ENCODE data around the gene ZNF362.

The ZNF362 gene

DNA sequence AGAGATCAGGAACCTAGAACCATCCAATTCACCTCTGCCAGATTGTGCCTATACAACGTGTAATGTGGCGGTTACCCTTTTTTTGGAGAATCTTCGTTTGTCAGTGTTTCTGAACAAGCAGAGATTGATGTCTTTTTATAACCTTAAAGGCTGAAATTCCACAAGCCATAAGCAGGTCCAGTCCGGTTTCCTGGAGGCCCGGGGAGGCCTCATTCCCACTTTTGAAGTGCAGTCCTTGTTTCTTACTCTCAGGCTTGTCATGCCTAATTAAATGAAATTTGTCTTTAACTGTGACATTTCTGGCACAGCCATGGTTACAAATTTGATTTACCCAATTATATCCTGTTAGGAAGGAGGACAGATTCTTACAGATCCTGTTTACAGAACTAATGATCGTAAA is 27.8 kb downstream of the ZNF362 start:
- TF ChIP-seq, protein P1, sequence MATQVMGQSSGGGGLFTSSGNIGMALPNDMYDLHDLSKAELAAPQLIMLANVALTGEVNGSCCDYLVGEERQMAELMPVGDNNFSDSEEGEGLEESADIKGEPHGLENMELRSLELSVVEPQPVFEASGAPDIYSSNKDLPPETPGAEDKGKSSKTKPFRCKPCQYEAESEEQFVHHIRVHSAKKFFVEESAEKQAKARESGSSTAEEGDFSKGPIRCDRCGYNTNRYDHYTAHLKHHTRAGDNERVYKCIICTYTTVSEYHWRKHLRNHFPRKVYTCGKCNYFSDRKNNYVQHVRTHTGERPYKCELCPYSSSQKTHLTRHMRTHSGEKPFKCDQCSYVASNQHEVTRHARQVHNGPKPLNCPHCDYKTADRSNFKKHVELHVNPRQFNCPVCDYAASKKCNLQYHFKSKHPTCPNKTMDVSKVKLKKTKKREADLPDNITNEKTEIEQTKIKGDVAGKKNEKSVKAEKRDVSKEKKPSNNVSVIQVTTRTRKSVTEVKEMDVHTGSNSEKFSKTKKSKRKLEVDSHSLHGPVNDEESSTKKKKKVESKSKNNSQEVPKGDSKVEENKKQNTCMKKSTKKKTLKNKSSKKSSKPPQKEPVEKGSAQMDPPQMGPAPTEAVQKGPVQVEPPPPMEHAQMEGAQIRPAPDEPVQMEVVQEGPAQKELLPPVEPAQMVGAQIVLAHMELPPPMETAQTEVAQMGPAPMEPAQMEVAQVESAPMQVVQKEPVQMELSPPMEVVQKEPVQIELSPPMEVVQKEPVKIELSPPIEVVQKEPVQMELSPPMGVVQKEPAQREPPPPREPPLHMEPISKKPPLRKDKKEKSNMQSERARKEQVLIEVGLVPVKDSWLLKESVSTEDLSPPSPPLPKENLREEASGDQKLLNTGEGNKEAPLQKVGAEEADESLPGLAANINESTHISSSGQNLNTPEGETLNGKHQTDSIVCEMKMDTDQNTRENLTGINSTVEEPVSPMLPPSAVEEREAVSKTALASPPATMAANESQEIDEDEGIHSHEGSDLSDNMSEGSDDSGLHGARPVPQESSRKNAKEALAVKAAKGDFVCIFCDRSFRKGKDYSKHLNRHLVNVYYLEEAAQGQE (IDR thresholded peaks at IDR 0.05; ENCODE audit: insufficient replicate concordance, low read depth): no peak
- TF ChIP-seq GABPA (IDR thresholded peaks at IDR 0.05; ENCODE audit: low read depth) (no peak), SPI1 (IDR thresholded peaks at IDR 0.05; ENCODE audit: borderline replicate concordance, low read depth) (no peak), POLR2AphosphoS5 (IDR thresholded peaks at IDR 0.05; ENCODE audit: low read depth) (no peak)
- TF ChIP-seq, protein P2, sequence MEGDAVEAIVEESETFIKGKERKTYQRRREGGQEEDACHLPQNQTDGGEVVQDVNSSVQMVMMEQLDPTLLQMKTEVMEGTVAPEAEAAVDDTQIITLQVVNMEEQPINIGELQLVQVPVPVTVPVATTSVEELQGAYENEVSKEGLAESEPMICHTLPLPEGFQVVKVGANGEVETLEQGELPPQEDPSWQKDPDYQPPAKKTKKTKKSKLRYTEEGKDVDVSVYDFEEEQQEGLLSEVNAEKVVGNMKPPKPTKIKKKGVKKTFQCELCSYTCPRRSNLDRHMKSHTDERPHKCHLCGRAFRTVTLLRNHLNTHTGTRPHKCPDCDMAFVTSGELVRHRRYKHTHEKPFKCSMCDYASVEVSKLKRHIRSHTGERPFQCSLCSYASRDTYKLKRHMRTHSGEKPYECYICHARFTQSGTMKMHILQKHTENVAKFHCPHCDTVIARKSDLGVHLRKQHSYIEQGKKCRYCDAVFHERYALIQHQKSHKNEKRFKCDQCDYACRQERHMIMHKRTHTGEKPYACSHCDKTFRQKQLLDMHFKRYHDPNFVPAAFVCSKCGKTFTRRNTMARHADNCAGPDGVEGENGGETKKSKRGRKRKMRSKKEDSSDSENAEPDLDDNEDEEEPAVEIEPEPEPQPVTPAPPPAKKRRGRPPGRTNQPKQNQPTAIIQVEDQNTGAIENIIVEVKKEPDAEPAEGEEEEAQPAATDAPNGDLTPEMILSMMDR (IDR thresholded peaks at IDR 0.05; ENCODE audit: insufficient read depth, low read length): no peak

DNA sequence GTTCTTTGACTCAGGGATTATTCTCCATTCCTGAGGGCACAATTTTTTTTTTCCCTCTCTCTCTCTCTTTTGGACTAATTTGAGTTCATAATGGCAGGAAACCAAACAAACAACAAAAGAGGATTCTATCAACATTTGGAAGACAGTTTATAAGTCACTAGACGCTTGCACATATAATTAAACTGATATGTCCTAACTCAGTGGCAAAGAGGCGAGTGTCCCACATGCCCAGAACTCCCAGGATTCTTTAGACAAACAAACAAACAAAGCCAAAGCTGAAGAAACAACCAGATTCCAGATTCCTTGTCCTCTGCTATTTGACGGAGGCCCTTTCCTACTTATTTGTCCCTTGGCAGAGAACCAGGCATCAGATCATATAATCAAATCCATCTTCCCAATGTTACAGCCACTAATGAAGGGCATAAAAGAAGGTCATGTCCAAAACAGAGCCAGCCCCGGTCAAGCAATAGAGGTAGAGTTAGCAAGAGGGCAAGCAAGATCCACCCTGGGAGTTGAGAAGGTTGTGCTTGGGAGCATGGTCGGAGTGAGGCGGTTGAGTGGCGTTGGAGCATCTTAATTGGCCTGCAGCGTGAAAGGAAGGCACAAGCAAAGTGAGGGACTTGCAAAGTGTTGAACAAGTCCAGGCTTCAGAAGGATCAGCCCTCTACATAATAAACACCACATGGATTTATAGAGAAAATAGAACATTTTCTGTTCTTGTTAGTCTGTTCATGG is 30.3 kb downstream of the ZNF362 start:
- H3K27me3 ChIP-seq (ENCODE audit: insufficient read depth, poor library complexity, severe bottlenecking): no peaks in the 10 kb centered on the region
- no peak for DNase-seq (ENCODE audit: low read depth in 1 of 2, low spot score in 1 of 2)
- TF ChIP-seq GABPA (IDR thresholded peaks at IDR 0.05; ENCODE audit: low read depth): no peak
- no peak for TF ChIP-seq POLR2AphosphoS5 (IDR thresholded peaks at IDR 0.05; ENCODE audit: low read depth)
- TF ChIP-seq, protein P1 (IDR thresholded peaks at IDR 0.05; ENCODE audit: insufficient replicate concordance, low read depth): no peak
- no peak for TF ChIP-seq SPI1 (IDR thresholded peaks at IDR 0.05; ENCODE audit: borderline replicate concordance, low read depth)
- TF ChIP-seq, protein P2 (IDR thresholded peaks at IDR 0.05; ENCODE audit: insufficient read depth, low read length): no peak
- no peak overlapping the region for H3K27ac ChIP-seq (replicated peaks)
- no peak overlapping the region for H3K4me3 ChIP-seq (replicated peaks; ENCODE audit: insufficient read depth, low read length)

More for the DNA sequence above, 27.8 kb downstream of the ZNF362 start:
- Histone ChIP-seq H3K27me3 (ENCODE audit: insufficient read depth, poor library complexity, severe bottlenecking) (no peaks in the 10 kb centered on the region), H3K27ac (replicated peaks) (no peak overlapping the region), H3K4me3 (replicated peaks; ENCODE audit: insufficient read depth, low read length) (no peak overlapping the region)
- DNase-seq (ENCODE audit: low read depth in 1 of 2, low spot score in 1 of 2): no peak

DNA sequence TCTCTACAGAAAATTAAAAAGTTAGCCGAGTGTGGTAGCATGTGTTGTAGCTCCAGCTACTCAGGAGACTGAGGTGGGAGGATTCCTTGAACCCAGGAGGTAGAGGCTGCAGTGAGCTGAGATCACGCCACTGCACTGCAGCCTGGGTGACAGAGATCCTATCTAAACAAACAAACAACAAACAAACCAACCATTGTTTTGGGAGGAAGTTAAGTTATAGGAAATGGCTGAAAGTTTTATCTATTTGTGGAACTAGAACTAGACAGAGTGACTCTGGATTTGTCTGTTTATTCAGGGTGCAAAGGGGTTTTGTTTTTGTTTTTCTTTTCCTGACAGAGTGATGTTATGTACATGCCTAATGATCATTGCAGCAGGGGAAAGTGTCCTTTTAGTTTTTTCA is 31.0 kb downstream of the ZNF362 start:
- Histone ChIP-seq H3K27ac (replicated peaks) (no peak overlapping the region), H3K27me3 (ENCODE audit: insufficient read depth, poor library complexity, severe bottlenecking) (no peaks in the 10 kb centered on the region), H3K4me3 (replicated peaks; ENCODE audit: insufficient read depth, low read length) (no peak overlapping the region)
- TF ChIP-seq, protein P1 (IDR thresholded peaks at IDR 0.05; ENCODE audit: insufficient replicate concordance, low read depth): no peak
- TF ChIP-seq GABPA (IDR thresholded peaks at IDR 0.05; ENCODE audit: low read depth) (no peak), SPI1 (IDR thresholded peaks at IDR 0.05; ENCODE audit: borderline replicate concordance, low read depth) (no peak)
- no peak for DNase-seq (ENCODE audit: low read depth in 1 of 2, low spot score in 1 of 2)

All from HL-60 (cell line).